DOHH2 (cell line): ENCODE measurements around the gene PTPN14.

ENCODE experiments used
- H3F3A ChIP-seq: fragments of 200-600 bp; sonication (generic), shearing (Covaris generic); 2 replicates; pipeline ENCODE4 v1.6.0; 2016; ENCODE audit warnings: antibody characterized with exemption, mild to moderate bottlenecking; ENCODE audit not compliant: control insufficient read depth, insufficient read depth
- H3K27ac ChIP-seq: fragments of 200-600 bp; sonication (generic); 2 replicates; pipeline ENCODE4 v1.5.1; 2014; ENCODE audit warnings: low read depth, mild to moderate bottlenecking, low read length, moderate library complexity
- H3K27me3 ChIP-seq: fragments of 200-600 bp; sonication (generic); 2 replicates; pipeline ENCODE4 v1.6.1; 2014; ENCODE audit warnings: mild to moderate bottlenecking, low read length, mixed read lengths; ENCODE audit not compliant: control insufficient read depth
- H3K36me3 ChIP-seq: fragments of 200-600 bp; sonication (generic); 2 replicates; pipeline ENCODE4 v1.6.1; 2014; ENCODE audit warnings: mild to moderate bottlenecking, low read length, moderate library complexity, mixed read lengths; ENCODE audit not compliant: control insufficient read depth
- H3K4me1 ChIP-seq: fragments of 200-600 bp; sonication (generic); 2 replicates; pipeline ENCODE4 v1.6.1; 2014; ENCODE audit warnings: mild to moderate bottlenecking, low read length, mixed read lengths; ENCODE audit not compliant: control insufficient read depth
- H3K4me2 ChIP-seq: fragments of 200-600 bp; sonication (generic); 2 replicates; pipeline ENCODE4 v1.6.0; 2014; ENCODE audit warnings: mild to moderate bottlenecking, low read length, moderate library complexity
- H3K4me3 ChIP-seq: fragments of 200-600 bp; sonication (generic); 2 replicates; pipeline ENCODE4 v1.5.1; 2014; ENCODE audit warnings: mild to moderate bottlenecking, low read length, mixed read lengths
- H3K79me2 ChIP-seq: fragments of 200-600 bp; sonication (generic); 2 replicates; pipeline ENCODE4 v1.6.1; 2014; ENCODE audit warnings: mild to moderate bottlenecking, low read length, mixed read lengths; ENCODE audit not compliant: control insufficient read depth
- H3K9me2 ChIP-seq: fragments of 200-600 bp; sonication (generic); replicated peaks from 2 replicates; pipeline ENCODE4 v1.6.1; 2014; ENCODE audit warnings: mild to moderate bottlenecking, low read length, mixed read lengths; ENCODE audit not compliant: control insufficient read depth
- H3K9me3 ChIP-seq: fragments of 200-600 bp; sonication (generic); 2 replicates; pipeline ENCODE4 v1.6.1; 2014; ENCODE audit warnings: antibody characterized with exemption, low read length, mixed read lengths; ENCODE audit not compliant: control insufficient read depth, insufficient read depth
- H4K20me1 ChIP-seq: fragments of 200-600 bp; sonication (generic); 2 replicates; pipeline ENCODE4 v1.6.0; 2014; ENCODE audit warnings: low read depth, mild to moderate bottlenecking, antibody characterized with exemption, low read length, moderate library complexity; ENCODE audit not compliant: control insufficient read depth, insufficient read depth
- EZH2phosphoT487 ChIP-seq: fragments of 200-600 bp; sonication (generic); IDR thresholded peaks from 2 replicates; pipeline ENCODE4 v1.6.1; 2017; ENCODE audit warnings: borderline replicate concordance, mild to moderate bottlenecking, antibody characterized with exemption, low read length, moderate library complexity, mixed read lengths
- TF ChIP-seq, protein P1 (sequence below): fragments of 200-600 bp; sonication (generic); IDR thresholded peaks from one replicate; pipeline ENCODE4 v1.5.1; 2014; ENCODE audit warnings: antibody characterized with exemption, mild to moderate bottlenecking, low read depth, low read length; ENCODE audit not compliant: poor library complexity, severe bottlenecking

The PTPN14 gene

DNA sequence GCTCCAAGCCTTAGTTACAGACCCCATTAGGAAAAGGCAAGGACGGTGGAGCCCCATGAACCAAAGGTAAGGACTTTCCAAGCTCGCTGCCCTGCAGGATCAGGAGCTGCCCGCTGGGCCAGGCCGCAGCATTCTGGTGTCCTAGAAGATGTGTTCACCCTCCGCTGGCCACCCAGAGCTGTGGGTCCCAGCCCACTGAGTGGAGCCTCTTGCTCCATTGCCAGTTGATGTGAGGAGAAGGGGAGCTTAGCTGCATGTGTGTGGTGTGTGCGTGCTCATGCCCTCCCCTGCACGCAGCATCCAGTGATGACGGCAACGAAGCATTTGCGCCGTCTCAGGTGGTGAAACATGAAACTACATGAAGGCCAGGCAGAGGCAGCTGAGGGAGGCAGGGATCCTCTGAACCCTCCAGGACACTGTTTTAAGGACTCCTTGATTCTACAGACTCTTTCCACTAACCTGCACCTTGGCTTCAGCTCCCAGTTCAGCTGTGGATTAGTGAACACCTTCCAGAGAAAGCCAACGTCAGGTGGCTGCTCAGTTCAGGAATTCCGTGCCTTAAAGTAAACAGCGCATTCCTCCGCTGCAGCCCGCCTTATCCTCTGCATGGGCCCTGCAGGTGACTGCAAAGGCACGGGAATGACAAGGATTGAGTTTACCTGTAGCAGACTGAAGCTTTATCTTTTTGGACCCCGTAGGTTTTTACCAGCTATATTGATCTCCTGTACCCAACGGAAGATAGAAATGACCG, 221.8 kb downstream of the PTPN14 start:
- Histone ChIP-seq H4K20me1 (no peaks in the 10 kb centered on the region), H3F3A (no peaks in the 10 kb centered on the region), H3K27me3 (no peaks in the 10 kb centered on the region), H3K9me3 (no peaks in the 10 kb centered on the region), H3K4me3 (no peak overlapping the region), H3K9me2 (no peaks in the 10 kb centered on the region), H3K4me2 (no peak overlapping the region), H3K4me1 (no peaks in the 10 kb centered on the region), H3K36me3 (peaks cover 3% of the 10 kb centered on the region; the same call in 1 of the 2 replicates), H3K27ac (no peak overlapping the region), H3K79me2 (no peaks in the 10 kb centered on the region)
- no peak for TF ChIP-seq EZH2phosphoT487
- TF ChIP-seq, protein P1, sequence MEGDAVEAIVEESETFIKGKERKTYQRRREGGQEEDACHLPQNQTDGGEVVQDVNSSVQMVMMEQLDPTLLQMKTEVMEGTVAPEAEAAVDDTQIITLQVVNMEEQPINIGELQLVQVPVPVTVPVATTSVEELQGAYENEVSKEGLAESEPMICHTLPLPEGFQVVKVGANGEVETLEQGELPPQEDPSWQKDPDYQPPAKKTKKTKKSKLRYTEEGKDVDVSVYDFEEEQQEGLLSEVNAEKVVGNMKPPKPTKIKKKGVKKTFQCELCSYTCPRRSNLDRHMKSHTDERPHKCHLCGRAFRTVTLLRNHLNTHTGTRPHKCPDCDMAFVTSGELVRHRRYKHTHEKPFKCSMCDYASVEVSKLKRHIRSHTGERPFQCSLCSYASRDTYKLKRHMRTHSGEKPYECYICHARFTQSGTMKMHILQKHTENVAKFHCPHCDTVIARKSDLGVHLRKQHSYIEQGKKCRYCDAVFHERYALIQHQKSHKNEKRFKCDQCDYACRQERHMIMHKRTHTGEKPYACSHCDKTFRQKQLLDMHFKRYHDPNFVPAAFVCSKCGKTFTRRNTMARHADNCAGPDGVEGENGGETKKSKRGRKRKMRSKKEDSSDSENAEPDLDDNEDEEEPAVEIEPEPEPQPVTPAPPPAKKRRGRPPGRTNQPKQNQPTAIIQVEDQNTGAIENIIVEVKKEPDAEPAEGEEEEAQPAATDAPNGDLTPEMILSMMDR = no peak

DNA sequence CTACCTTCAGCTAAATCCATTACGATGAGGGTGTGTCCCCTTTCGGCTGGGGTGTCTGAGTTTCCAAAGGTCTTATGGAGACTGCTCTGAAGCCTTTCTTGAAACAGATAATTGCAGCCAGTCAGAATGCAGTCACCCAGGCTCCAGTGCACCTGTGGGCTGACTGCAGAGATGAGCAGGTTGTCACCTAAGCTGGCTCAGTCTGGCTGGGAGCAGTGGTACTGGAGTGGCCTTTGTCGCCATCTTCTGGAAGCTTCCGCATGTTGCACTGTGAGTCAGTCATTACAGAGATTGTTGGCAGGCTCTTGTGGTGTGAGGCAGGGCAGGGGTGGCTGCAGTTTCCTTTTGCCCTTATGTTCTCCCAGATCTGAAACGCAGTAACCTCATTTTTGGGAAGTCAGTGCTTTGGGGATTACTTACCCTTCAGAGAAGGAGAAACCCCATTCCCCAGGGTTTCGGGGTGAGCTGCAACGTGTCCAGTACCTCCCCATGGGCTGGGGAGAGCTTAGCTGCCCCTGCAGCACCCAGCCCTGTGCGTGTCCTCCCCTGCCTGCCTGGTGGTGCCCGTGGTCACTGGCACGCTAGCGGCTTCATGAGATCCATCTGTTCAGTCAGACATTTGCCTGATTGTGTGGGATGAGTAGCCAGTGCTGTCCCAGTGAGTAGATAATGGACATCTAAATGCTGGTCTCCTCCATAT, 222.5 kb downstream of the PTPN14 start:
- H3F3A ChIP-seq = no peaks in the 10 kb centered on the region
- H3K36me3 ChIP-seq = peaks cover 3% of the 10 kb centered on the region; the same call in 1 of the 2 replicates
- no peak overlapping the region for H3K4me3 ChIP-seq
- TF ChIP-seq EZH2phosphoT487 = no peak
- TF ChIP-seq, protein P1 = peak; percentile 83
- H3K4me1 ChIP-seq = no peaks in the 10 kb centered on the region
- H4K20me1 ChIP-seq = no peaks in the 10 kb centered on the region
- H3K4me2 ChIP-seq = no peak overlapping the region
- no peaks in the 10 kb centered on the region for H3K27me3 ChIP-seq
- H3K79me2 ChIP-seq = no peaks in the 10 kb centered on the region
- H3K27ac ChIP-seq = no peak overlapping the region
- H3K9me3 ChIP-seq = no peaks in the 10 kb centered on the region
- H3K9me2 ChIP-seq = no peaks in the 10 kb centered on the region

DNA sequence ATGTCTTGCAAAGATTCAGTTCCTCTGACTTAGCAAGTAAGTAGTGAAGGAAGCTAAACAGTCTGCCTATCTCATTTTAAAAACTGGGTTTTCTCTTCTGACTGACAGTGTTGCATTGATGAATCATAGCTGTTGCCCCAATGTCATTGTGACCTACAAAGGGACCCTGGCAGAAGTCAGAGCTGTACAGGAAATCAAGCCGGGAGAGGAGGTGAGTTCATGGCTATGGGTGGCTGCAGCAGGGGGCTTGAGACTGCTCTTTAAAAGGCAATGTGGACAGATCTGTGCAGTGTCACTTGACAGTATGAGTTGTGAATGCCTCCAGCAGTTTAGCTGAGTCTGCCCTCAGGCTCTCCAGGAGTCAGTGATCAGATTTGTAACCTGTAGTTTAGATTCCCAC, 223.9 kb downstream of the PTPN14 start:
- no peak overlapping the region for H3K4me3 ChIP-seq
- no peak overlapping the region for H3K27ac ChIP-seq
- H3K79me2 ChIP-seq = no peaks in the 10 kb centered on the region
- peaks cover 3% of the 10 kb centered on the region; the same call in 1 of the 2 replicates for H3K36me3 ChIP-seq
- no peak for TF ChIP-seq EZH2phosphoT487
- TF ChIP-seq, protein P1 = no peak
- no peaks in the 10 kb centered on the region for H3K4me1 ChIP-seq
- no peaks in the 10 kb centered on the region for H3K27me3 ChIP-seq
- H4K20me1 ChIP-seq = no peaks in the 10 kb centered on the region
- no peak overlapping the region for H3K4me2 ChIP-seq
- H3K9me2 ChIP-seq = no peaks in the 10 kb centered on the region
- H3K9me3 ChIP-seq = no peaks in the 10 kb centered on the region
- H3F3A ChIP-seq = no peaks in the 10 kb centered on the region
